GM19438 (cell line): ENCODE results near the gene PDXK.

Experiments
- ATAC-seq: cut with Tn5 transposase; IDR thresholded peaks from one replicate; pipeline ENCODE4 v1.9.1; 2021; ENCODE audit warnings: low read depth; ENCODE audit not compliant: unreplicated experiment

The PDXK gene

DNA sequence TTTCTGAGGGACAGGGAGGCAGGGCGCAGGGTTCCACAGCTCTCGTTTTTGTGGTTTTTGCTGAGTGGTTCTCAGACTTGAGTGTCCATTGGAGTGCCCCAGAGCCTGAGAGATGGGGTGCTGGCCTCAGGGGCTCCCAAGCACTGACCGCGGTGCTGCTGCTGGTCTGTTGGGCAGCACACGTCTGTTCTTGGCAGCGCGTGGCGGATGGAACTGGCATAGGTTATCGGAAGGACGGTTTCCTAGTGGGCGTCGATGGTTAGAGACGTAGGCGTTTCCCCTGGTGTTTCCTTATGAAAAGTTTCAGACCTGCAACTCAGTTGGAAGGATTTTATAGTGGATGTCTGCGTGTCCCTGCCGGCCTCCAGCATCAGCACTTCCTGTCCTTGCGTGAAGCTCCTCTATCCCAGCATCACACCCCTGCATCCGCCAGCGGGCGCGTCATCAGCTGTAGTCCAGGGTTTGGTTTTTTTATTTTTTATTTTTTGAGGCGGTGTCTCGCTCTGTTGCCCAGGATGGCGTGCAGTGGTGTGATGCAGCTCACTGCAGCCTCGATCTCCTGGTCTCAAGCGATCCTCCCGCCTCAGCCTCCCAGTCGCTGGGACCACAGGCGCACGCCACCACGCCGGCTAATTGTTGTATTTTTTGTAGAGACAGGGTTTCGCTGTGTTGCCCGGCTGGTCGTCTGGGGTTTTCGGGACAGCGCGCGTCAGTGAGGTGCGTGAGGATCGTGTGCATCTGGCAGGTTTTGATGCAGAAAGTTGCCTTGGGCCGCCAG lies 82.3 kb downstream of the PDXK start:
- ATAC-seq: no peak

DNA sequence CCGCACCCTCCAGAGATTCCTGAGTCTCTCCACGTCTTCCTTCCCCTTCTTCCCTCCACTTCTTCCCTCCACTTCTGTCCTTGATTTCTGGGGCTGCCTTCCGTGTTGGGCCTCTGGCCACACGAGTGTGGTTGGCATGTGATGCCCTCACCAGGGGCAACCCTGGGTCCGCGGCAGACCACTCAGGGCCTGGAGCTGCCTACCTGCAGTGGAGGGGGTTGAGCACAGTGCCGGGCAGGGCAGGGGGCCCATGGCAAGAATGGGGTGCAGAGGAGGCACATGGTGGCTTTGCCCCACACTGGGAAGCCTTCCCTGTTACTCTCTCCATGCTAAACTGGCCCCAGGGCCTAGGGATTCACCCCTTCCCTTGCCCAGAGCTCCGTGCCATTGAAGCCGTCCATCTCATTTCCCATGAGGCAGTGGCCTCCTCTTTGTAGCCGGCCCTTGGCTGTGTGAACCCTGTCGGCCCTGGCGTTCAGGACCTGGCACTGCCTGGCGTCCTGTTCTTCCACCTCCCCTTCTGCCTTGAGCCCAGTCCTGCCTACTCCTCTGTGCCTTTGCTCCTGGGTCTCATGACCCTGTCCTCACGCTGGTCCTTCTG lies 83.9 kb downstream of the PDXK start:
- no peak for ATAC-seq

DNA sequence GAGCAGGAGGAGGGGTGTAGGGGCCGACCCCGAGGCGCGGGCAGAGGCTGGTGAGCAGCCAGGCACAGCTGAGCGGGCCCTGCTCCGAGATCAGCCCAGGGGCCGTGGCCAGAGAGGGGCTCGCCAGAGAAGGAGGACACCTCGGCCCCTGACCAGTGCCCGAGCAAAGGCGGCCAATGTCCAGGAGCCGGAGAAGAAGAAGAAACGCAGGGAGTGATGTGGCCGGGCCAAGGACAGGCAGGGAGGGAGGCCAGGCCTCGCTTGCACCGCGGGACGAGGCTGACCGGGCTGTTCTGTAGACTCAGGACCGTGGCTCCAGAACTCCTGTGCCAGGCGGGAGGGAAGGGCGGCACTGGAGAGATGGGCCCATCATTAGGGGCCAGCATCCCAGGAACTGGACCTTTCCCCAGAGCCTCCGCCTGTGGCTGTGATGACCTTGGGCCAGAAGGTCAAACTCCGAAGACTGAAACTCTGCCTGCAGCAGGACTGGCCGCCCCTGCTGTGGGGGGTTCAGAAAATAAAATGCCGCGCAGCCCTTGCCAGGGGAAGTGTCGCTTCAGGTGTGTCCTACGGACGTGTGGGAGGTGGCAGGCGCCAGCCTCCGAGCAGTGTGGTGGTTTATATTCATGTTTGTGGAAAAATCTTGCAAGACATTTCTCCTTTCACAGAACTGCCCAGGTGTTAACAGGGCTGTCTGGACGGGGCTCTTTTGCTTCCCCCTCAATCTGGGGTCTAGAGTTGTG lies 84.8 kb downstream of the PDXK start:
- no peak for ATAC-seq

DNA sequence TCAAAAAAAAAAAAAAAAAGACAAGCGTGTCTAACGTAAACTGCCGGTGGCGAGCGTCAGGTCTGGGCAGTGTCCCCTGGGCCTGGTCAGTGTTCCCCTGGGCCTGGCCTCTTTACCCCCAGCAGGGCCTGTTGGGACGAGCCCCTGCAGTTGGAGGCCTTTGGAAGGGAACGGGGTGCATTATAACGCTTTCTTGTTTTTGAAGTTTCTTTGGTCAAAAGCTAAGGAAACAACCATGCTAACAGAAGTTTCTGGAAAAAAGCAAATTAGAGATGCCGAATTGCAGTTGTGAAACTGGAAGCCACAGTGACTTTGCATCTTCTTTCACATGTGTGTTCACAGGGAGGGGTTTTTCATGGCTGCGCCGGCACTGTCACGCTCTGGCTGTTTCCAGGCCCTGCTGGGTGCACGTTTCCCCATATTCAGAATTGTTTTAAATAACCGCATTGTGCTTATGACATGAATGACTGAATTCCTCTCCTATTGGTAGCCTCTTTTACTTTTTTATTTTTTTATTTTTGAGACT lies 86.4 kb downstream of the PDXK start:
- ATAC-seq: peak; percentile 83

DNA sequence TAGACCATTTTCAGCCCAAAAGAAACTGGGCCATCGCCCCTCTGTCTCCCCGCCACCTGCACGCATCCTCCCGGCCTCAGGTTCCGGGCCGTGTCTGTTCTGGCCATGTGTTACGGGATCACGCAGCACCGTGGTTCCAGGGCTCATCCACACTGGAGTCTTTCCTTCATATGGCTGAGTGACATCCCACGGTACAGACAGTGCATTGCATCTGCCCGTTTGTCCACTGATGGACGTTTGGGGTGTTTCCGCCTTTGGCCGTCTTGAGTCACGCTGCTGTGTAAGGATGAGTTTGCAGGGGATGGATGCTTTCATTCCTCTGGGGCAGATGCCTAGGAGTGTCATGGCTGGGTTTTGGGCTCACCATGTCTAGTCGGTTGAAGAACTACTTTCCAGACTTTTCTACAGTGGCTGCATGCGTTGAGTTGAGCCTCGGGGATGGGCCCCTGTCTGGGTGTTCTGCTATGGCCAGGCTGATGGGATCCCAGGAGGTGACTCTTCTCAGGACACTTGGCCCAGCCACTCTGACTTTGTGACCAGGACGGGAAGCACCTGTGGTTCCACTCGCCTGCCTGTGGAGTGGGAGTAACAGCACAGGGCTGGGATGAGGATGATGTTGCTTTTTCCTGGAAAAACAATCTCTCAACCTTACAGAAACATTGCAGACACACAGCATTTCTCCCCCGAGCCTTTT lies 87.2 kb downstream of the PDXK start:
- no peak for ATAC-seq

DNA sequence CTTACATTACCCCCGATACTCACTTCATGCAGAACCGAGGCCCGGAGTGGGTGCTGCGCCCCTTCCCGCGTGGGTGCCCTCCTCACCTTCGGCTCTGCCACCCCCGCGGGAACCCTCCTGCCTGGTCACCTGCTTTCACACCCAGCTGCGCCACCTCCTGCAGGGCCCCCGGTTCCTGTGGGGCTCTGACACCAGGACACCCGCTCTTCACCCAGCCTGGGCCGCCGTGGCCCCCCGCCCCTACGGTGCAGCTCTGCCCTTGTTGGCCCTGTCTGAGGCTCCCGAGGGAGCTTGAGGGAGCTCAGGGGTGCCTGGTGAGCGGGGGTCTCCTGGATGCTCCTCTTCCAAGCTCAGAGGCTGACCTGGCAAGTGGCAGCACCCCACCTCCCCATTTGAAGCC lies 89.4 kb downstream of the PDXK start:
- no peak for ATAC-seq

DNA sequence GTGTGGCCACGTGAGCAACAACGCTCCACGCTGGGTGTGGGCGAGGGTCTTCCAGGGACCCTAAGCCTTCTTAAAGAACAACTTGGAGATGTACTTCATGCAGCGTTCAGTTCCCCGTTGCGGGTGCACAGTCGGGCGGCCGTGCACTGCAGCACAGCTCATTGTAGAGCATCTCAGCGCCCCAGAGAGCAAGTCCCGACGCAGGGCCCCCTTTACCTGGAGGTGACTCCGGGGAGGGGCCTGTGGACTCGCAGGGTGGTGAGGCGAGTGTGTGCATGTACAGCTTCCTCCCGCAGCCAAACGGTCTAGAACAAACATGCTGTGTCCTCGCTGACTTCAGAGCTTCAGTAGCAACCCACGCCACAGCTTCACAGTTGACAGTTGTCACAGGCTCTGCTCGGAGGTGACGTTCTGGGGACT lies 89.9 kb downstream of the PDXK start:
- no peak for ATAC-seq

DNA sequence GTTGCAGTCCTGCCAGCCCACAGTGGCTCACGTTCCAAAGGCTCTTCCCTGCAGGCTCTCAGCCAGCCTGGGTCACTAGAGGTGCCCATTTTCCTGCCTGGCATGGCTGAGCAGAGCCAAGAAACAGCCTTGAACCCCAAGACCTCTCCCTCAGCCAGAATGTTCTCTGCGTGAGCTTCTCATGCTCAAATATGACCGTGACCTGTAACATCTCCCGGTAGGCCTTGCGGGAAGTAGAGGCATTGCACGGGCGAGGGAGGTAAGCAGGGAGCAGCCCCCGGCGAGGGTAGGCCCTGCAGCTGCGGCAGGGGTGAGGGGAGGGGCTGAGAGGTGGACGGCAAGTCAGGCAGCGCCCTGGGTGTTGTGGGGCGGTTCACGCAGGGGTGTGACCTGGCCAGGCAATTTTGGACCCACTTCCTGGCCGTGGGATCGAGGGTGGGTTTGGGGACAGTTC lies 90.4 kb downstream of the PDXK start:
- no peak for ATAC-seq

DNA sequence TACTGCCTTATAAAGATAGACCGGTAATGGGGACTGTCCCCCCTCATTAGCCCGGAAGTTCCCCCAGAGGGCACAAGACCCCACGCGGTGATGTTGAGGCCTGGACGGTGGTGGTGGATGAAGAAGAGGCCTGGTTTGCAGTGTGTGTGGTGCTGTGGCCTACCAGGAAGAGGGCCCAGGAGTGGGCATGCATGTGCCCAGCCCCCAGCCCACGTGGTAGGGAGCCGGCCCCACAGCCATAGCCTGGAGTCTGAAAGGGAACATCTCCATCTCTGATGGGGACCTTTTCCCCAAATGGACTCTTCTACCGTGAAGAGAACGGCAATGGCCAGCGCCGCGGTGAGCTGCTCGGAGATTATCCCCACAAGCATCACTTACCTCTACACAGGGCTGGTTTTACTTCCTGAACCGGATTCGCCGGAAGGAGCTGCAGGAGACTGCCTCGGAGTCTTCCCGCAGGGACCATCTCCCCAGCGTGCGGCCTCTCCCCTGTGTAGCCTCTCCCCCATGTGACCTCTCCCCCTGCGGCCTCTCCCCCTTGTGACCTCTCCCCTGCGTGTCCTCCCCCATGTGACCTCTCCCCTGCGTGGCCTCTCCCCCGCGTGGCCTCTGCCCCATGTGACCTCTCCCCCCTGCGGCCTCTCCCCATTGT lies 91.0 kb downstream of the PDXK start:
- no peak for ATAC-seq

DNA sequence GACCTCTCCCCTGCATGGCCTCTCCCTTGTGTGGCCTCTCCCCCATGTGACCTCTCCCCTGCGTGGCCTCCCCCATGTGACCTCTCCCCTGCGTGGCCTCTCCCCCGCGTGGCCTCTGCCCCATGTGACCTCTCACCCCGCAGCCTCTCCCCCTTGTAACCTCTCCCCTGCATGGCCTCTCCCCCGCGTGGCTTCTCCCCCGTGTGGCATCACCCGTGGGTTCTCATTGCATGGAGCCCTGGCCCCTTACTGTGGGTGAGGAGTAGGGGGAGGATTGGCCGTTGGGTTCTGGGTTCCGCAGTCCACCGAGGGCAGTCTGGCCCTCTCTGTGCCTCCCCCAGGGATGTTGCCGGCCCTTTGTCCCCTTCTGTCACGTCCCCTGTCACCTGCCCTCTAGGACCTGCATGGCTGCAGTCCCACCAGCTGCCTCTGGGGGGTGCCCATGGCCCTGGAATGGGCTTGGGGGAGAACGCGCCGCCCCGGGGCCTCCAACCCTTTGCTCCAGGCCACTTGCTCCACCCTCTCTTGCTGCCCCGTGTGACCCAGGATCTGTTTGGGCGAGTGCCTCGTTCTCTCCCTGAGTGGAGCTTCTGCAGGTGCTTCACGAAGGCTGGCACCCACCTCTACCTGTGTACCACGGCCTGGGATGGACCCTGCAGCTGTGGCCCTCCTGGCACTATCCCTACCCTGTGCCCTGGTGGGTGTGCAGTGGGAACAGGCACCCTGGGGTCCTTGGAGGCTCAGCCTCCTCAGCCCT lies 91.8 kb downstream of the PDXK start:
- ATAC-seq: no peak

DNA sequence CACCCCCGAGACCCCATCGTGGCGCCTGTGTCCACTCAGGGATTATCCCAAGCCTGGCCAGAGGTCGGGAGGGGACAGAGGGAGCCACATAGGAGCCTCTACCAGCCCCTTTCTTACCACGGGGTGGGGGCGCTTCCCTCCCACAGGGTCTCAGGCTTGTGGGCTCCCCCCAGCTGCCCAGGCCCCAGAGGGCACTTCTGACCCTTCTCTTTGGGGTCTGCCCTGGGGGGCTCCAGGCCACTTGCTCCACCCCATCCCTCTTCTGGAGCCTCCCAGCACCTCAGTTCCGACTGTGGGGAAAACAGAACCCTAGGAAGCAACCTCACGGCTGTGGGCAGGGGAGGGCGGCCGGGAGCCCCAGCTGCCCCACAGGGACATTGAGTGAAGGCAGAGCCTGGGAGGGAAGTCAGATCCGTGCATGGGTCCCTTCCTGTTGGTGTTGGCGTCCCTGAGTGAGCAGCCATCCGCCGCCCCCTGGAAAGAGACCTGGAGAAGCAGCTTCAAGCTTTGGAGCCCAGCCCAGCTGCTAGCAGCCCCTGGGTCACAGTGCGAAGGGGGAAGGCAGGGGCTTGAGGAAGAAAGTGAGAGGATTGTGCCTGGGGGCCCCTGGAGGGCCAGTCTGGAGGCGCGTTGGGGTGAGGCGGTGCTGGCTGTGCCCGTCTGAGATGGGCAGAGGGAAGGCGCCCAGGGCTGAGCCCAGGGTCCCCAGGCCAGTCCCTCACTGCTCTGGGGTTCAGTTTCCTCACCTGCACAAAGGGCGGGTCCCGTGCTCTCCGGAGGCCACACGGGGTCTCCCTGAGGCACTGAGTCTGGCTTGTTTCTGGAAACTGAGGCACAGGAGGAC lies 92.6 kb downstream of the PDXK start:
- ATAC-seq: no peak
